ENCODE results near the gene ANKRD27. TPM values are rescaled to one million over a fixed set of nuclear protein-coding genes. Genes with fewer than 3 reads are reported as not detected.

ANKRD27 gene
- total and polyA plus RNA-seq, 2 experiments from 2014 or later: 24.3 to 32.6 TPM

DNA sequence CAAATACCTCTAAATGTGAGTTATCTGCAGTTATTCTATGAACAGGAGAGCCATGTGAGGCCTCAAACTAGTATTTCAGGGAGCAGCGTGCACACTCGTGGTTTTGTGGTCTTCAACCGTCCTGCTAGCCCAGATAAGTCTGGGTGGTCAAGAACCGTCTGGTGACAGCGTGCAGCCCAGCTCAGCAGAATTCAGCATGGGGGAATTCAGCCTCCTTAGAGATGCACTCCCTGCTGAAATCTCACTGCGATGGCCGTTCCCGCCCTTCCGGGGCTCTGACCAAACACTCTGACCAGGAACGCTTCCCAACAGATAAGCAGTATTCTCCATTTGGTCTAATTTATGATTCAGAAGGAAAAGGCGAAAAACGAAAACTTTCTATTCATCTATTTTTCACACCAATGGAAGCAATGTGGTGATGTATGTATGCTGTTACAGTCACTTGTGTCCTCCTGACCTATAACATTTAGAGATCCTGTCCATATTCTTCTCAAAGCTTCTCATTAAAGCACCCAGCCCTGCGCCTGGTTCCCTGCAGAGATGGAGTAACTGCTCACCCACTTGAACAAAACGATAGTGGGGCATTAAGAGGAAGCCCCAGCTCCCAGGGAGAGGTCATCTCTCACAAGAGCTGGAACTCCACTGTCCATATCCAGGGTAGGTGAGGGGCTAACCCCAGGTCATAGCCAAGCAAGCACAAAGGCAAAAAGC is 2.9 kb downstream of the ANKRD27 start:
- TF ChIP-seq EZH2 (IDR thresholded peaks at IDR 0.05; ENCODE audit: borderline replicate concordance) (no peak), CTCF (IDR thresholded peaks at IDR 0.05; ENCODE audit: poor library complexity) (no peak), EZH2phosphoT487 (IDR thresholded peaks at IDR 0.05; ENCODE audit: low read depth, severe bottlenecking, unreplicated experiment) (no peak)
- H3K4me3 ChIP-seq: no peak overlapping the region
- WGBS (ENCODE audit: low lambda C conversion rate, missing lambda C conversion rate): 72% methylated on average over 14 of the region's 14 CpGs
- no peak overlapping the region for H3K27ac ChIP-seq
- no peaks in the 10 kb centered on the region for H3K36me3 ChIP-seq (replicated peaks; ENCODE audit: insufficient read depth, low read depth)
- H2AFZ ChIP-seq: no peak overlapping the region
- no peaks in the 10 kb centered on the region for H3K9me2 ChIP-seq (replicated peaks; ENCODE audit: insufficient read depth)
- H3K4me1 ChIP-seq (ENCODE audit: insufficient read depth): peaks cover 23% of the 10 kb centered on the region
- peaks cover 7% of the 10 kb centered on the region for H3K27me3 ChIP-seq
- H3K4me2 ChIP-seq: no peak overlapping the region
- no peak for DNase-seq (ENCODE audit: low spot score)
- H3K79me2 ChIP-seq: peaks cover 67% of the 10 kb centered on the region
- no peaks in the 10 kb centered on the region for H3K9me3 ChIP-seq (ENCODE audit: low read depth)
- peaks cover 12% of the 10 kb centered on the region for H4K20me1 ChIP-seq (ENCODE audit: insufficient read depth, poor library complexity, severe bottlenecking)

GRCh38 chr19:32669310-32669709 is 5.7 kb downstream of the ANKRD27 start:
- no peaks in the 10 kb centered on the region for H3K36me3 ChIP-seq (replicated peaks; ENCODE audit: insufficient read depth, low read depth)
- H3K27me3 ChIP-seq: no peaks in the 10 kb centered on the region
- TF ChIP-seq EZH2 (IDR thresholded peaks at IDR 0.05; ENCODE audit: borderline replicate concordance) (no peak), EZH2phosphoT487 (IDR thresholded peaks at IDR 0.05; ENCODE audit: low read depth, severe bottlenecking, unreplicated experiment) (no peak), CTCF (IDR thresholded peaks at IDR 0.05; ENCODE audit: poor library complexity) (no peak)
- H3K4me1 ChIP-seq (ENCODE audit: insufficient read depth): peaks cover 18% of the 10 kb centered on the region
- no peaks in the 10 kb centered on the region for H3K9me3 ChIP-seq (ENCODE audit: low read depth)
- WGBS (ENCODE audit: low lambda C conversion rate, missing lambda C conversion rate): 86% methylated on average over 3 of the region's 3 CpGs
- H3K4me3 ChIP-seq: no peak overlapping the region
- no peaks in the 10 kb centered on the region for H3K9me2 ChIP-seq (replicated peaks; ENCODE audit: insufficient read depth)
- H3K27ac ChIP-seq: peak overlapping the region; percentile 66
- peaks cover 88% of the 10 kb centered on the region for H3K79me2 ChIP-seq
- no peak for DNase-seq (ENCODE audit: low spot score)
- no peak overlapping the region for H2AFZ ChIP-seq
- peak overlapping the region; percentile 47 for H3K4me2 ChIP-seq
- peaks cover 12% of the 10 kb centered on the region for H4K20me1 ChIP-seq (ENCODE audit: insufficient read depth, poor library complexity, severe bottlenecking)

- Histone ChIP-seq H3K27me3 (no peaks in the 10 kb centered on the region), H3K4me1 (ENCODE audit: insufficient read depth) (peaks cover 12% of the 10 kb centered on the region), H2AFZ (no peak overlapping the region), H3K36me3 (replicated peaks; ENCODE audit: insufficient read depth, low read depth) (no peaks in the 10 kb centered on the region), H4K20me1 (ENCODE audit: insufficient read depth, poor library complexity, severe bottlenecking) (no peaks in the 10 kb centered on the region), H3K4me3 (no peak overlapping the region), H3K9me2 (replicated peaks; ENCODE audit: insufficient read depth) (no peaks in the 10 kb centered on the region), H3K27ac (no peak overlapping the region), H3K9me3 (ENCODE audit: low read depth) (no peaks in the 10 kb centered on the region), H3K79me2 (peaks cover 82% of the 10 kb centered on the region), H3K4me2 (no peak overlapping the region)
- no peak for DNase-seq (ENCODE audit: low spot score)
- no peak for TF ChIP-seq CTCF (IDR thresholded peaks at IDR 0.05; ENCODE audit: poor library complexity)
- no peak for TF ChIP-seq EZH2 (IDR thresholded peaks at IDR 0.05; ENCODE audit: borderline replicate concordance)
- TF ChIP-seq EZH2phosphoT487 (IDR thresholded peaks at IDR 0.05; ENCODE audit: low read depth, severe bottlenecking, unreplicated experiment): no peak
- 93% methylated on average over 6 of the region's 6 CpGs for WGBS (ENCODE audit: low lambda C conversion rate, missing lambda C conversion rate)
Measured at GRCh38 chr19:32666084-32666483, 8.9 kb downstream of the ANKRD27 start.

All from hepatocyte (in vitro differentiated cells).